ENCODE measurements around the gene MGAT4A. TPM values are rescaled to one million over a fixed set of nuclear protein-coding genes. Genes with fewer than 3 reads are reported as not detected.

The MGAT4A gene
- total and polyA plus RNA-seq, 4 donors: 16.1 to 43.7 (median 31.9) TPM

DNA sequence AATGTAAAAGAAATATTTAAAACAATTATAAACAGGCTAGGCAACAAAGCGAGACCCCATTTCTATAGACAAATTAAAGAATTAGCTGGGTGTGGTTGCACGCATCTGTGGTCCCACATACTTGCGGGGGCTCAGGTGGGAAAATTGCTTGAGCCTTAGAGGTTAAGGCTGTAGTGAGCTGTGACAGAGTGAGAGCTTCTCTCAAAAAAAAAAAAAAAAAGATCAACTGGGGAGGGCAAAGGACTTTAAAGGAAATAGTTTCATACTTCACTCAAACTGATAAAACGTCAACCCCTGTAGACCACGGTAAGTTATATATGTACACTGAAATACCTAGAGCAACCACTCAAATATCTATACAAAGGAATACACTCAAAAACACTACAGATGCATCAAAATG is 37.5 kb downstream of the MGAT4A start:
- Histone ChIP-seq H3K9ac (ENCODE audit: insufficient read depth in 1 of 2, low read length in 2 of 2) (no peak overlapping the region), H3K27ac (ENCODE audit: low read depth in 1 of 2, low read length in 1 of 2) (no peak overlapping the region), H3K4me3 (no peak overlapping the region), H3K9me3 (ENCODE audit: control insufficient read depth in 4 of 4, insufficient read depth in 3 of 4, low read length in 3 of 4) (no peaks in the 10 kb centered on the region), H3K4me1 (ENCODE audit: control insufficient read depth in 5 of 5, insufficient read depth in 5 of 5, low read length in 5 of 5) (peaks cover 0 to 13% (median 0%) of the 10 kb centered on the region in 5 donors), H3K27me3 (ENCODE audit: control insufficient read depth in 3 of 3, insufficient read depth in 3 of 3, low read length in 2 of 3) (no peaks in the 10 kb centered on the region), H3K36me3 (ENCODE audit: control insufficient read depth in 4 of 4, insufficient read depth in 4 of 4, low read length in 4 of 4) (no peaks in the 10 kb centered on the region)
- ATAC-seq (ENCODE audit: insufficient read depth, low FRiP score) (no peak), DNase-seq (no peak)
- no peak for TF ChIP-seq CTCF (IDR thresholded peaks at IDR 0.05; ENCODE audit: control extremely low read depth, extremely low read depth)
- 78 to 83% methylated on average over 5 of the region's 5 CpGs for WGBS, 2 donors

DNA sequence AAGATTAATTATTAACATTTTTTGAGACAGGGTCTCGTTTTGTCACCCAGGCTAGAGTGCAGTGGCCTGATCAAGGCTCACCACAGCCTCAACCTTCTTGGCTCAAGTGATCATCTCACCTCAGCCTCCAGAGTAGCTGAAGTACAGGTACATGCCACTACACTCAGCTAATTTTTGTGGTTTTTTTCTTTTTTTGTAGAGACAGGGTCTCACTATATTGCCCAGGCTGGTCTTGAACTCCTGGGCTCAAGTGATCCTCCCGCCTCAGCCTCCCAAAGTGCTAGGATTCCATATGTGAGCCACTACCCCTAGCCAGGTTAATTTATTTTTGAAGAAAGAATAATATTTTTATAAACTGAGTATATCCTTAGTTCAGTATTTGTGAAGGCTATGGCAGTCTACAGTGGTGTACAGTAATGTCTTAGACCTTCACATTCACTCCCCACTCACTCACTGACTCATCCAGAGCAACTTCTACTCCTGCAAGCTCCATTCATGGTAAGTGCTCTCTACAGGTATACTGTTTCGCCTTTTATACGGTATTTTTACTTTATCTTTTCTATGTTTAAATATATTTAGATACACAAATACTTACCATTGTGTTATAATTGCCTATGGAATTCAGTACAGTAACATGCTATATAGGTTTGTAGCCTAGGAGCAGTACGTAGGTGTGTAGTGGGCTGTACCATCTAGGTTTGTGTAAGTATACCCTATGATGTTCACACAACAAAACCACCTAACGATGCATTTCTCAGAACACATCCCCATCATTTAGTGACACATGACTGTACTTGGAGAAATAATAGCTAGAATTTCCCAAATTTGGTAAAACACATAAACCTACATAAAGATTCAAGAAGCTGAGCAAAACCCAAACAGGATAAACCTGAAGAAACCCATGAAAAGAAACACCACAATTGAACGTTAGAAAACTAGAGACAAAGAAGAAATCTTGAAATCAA is 38.6 kb downstream of the MGAT4A start:
- no peak for TF ChIP-seq CTCF (IDR thresholded peaks at IDR 0.05; ENCODE audit: control extremely low read depth, extremely low read depth)
- Histone ChIP-seq H3K4me1 (ENCODE audit: control insufficient read depth in 5 of 5, insufficient read depth in 5 of 5, low read length in 5 of 5) (peaks cover 0 to 10% (median 0%) of the 10 kb centered on the region in 5 donors), H3K27ac (ENCODE audit: low read depth in 1 of 2, low read length in 1 of 2) (no peak overlapping the region), H3K9me3 (ENCODE audit: control insufficient read depth in 4 of 4, insufficient read depth in 3 of 4, low read length in 3 of 4) (no peaks in the 10 kb centered on the region), H3K36me3 (ENCODE audit: control insufficient read depth in 4 of 4, insufficient read depth in 4 of 4, low read length in 4 of 4) (peaks cover 0 to 2% (median 0%) of the 10 kb centered on the region in 4 donors), H3K4me3 (no peak overlapping the region), H3K9ac (ENCODE audit: insufficient read depth in 1 of 2, low read length in 2 of 2) (no peak overlapping the region), H3K27me3 (ENCODE audit: control insufficient read depth in 3 of 3, insufficient read depth in 3 of 3, low read length in 2 of 3) (no peaks in the 10 kb centered on the region)
- ATAC-seq (ENCODE audit: insufficient read depth, low FRiP score): no peak
- DNase-seq: no peak
- 89 to 94% methylated on average over 7 of the region's 7 CpGs for WGBS, 2 donors

DNA sequence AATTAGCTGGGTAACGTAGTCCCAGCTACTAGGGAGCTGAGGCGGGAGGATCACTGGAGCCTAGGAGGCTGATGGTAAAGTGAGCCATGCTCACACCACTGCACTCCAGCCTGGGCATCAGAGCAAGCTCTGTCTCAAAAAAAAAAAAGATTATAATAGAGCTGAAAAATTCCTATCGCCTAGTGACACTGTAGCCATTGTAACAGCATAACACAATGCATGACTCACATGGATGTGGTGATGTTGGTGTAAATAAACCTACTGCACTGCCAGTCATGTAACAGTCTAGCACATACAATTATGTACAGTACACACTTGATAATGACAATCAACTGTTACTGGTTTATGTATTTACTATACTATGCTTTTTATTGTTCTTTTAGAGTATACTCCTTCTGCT is 39.6 kb downstream of the MGAT4A start:
- H3K27me3 ChIP-seq (ENCODE audit: control insufficient read depth in 3 of 3, insufficient read depth in 3 of 3, low read length in 2 of 3): no peaks in the 10 kb centered on the region
- no peak overlapping the region for H3K4me3 ChIP-seq
- no peaks in the 10 kb centered on the region for H3K9me3 ChIP-seq (ENCODE audit: control insufficient read depth in 4 of 4, insufficient read depth in 3 of 4, low read length in 3 of 4)
- no peak for ATAC-seq (ENCODE audit: insufficient read depth, low FRiP score)
- H3K36me3 ChIP-seq (ENCODE audit: control insufficient read depth in 4 of 4, insufficient read depth in 4 of 4, low read length in 4 of 4): peaks cover 0 to 2% (median 0%) of the 10 kb centered on the region in 4 donors
- 88 to 96% methylated on average over 3 of the region's 3 CpGs for WGBS, 2 donors
- H3K9ac ChIP-seq (ENCODE audit: insufficient read depth in 1 of 2, low read length in 2 of 2): no peak overlapping the region
- no peak for DNase-seq
- TF ChIP-seq CTCF (IDR thresholded peaks at IDR 0.05; ENCODE audit: control extremely low read depth, extremely low read depth): no peak
- H3K4me1 ChIP-seq (ENCODE audit: control insufficient read depth in 5 of 5, insufficient read depth in 5 of 5, low read length in 5 of 5): peaks cover 0 to 8% (median 0%) of the 10 kb centered on the region in 5 donors
- H3K27ac ChIP-seq (ENCODE audit: low read depth in 1 of 2, low read length in 1 of 2): no peak overlapping the region
